Measurements from ENCODE around the gene SCAMP4. TPM values are rescaled to one million over a fixed set of nuclear protein-coding genes. Genes with fewer than 3 reads are reported as not detected.
A peak's percentile ranks its signal among the peaks of the same experiment; 100 is the strongest.

SCAMP4 gene
- total and polyA plus RNA-seq, 9 of the 15 experiments (the other 6 are each of a cell fraction or from before 2014, with no cell fraction given) = 0.81 to 45.9 (median 12.8) TPM

- TF ChIP-seq PHF21A (IDR thresholded peaks at IDR 0.05; ENCODE audit: borderline replicate concordance, low read depth) (no peak), NR1H2 (CRISPR knock-in tag; IDR thresholded peaks at IDR 0.05) (no peak), POU5F1 (IDR thresholded peaks at IDR 0.05; ENCODE audit: borderline replicate concordance, low read depth, low read length, partially characterized antibody) (no peak), MGA (IDR thresholded peaks at IDR 0.05) (peak; percentile 72), EHMT2 (IDR thresholded peaks at IDR 0.05) (no peak), ARID3A (IDR thresholded peaks at IDR 0.05; ENCODE audit: borderline replicate concordance, low read depth, low read length) (no peak), GATAD2B (IDR thresholded peaks at IDR 0.05; ENCODE audit: borderline replicate concordance) (0 out of 2 replicates have a peak, but pooled peaks have one; percentile 13), TFAM (CRISPR knock-in tag; conservative IDR thresholded peaks at IDR 0.05) (no peak), ZNF197 (CRISPR knock-in tag; IDR thresholded peaks at IDR 0.05; ENCODE audit: low read depth) (no peak; the same call in 1 of the 2 replicates), TOE1 (IDR thresholded peaks at IDR 0.05; ENCODE audit: borderline replicate concordance) (peak; percentile 76; the same call in 1 of the 2 replicates), TOE1 (CRISPR knock-in tag; IDR thresholded peaks at IDR 0.05; ENCODE audit: borderline replicate concordance, low read depth) (no peak)
- TF ChIP-seq, protein P1, sequence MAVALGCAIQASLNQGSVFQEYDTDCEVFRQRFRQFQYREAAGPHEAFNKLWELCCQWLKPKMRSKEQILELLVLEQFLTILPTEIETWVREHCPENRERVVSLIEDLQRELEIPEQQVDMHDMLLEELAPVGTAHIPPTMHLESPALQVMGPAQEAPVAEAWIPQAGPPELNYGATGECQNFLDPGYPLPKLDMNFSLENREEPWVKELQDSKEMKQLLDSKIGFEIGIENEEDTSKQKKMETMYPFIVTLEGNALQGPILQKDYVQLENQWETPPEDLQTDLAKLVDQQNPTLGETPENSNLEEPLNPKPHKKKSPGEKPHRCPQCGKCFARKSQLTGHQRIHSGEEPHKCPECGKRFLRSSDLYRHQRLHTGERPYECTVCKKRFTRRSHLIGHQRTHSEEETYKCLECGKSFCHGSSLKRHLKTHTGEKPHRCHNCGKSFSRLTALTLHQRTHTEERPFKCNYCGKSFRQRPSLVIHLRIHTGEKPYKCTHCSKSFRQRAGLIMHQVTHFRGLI (CRISPR knock-in tag; IDR thresholded peaks at IDR 0.05) = no peak
Observed at GRCh38 chr19:1863638-1864479, 41.3 kb upstream of the SCAMP4 start (continued).

Measured in K562 (cell line).